OCI-LY3 (cell line): ENCODE results near the gene RHOT2.

Experiments used
- EZH2phosphoT487 ChIP-seq: fragments of 200-600 bp; shearing (Covaris generic); IDR thresholded peaks from 2 replicates; pipeline ENCODE4 v1.6.1; 2018; ENCODE audit warnings: antibody characterized with exemption, mixed run types, low read depth
- TF ChIP-seq, protein P1 (sequence below): fragments of 200-600, 300-600 bp; sonication (generic); IDR thresholded peaks from 2 replicates; pipeline ENCODE4 v1.5.1; 2014; ENCODE audit warnings: antibody characterized with exemption, low read length, low read depth

DNA sequence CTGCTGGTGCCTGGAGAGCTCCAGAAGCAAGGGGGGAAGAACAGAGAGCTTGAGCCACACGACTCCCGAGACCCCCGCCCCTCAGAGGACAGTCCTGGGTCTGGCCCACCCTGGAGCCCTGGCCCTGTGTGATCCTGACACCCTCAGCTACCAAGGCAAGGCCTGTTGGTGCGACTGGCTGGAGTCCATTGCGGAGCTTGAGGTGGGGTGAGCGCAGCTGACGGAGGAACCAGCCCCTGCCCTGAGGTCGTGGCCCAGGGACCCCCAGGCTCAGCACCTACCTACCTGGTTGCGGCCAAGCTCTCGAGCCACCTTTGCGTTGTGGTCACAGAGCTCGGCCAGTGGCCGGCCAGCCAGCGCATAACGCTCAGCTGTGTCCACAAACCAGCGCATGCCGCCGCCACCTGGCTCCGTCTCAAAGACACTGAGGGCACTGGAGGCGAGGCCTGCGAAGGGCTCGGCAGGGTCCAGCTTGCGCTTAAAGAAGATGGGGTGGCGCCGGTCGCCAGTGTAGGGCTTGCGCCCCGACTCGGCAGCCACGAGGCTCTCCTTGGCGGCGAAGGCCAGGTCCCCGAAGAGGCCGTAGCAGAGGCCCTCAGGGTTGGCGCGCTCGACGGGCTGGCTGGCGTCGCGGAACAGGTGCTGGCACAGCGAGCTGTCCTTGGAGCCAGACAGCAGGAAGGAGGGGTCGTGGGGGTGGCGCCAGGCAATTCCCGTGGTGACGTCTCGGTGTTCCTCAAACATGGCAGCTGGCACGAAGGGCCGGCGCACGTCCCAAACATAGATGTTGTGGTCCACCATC lies 18.7 kb downstream of the RHOT2 start:
- TF ChIP-seq, protein P1, sequence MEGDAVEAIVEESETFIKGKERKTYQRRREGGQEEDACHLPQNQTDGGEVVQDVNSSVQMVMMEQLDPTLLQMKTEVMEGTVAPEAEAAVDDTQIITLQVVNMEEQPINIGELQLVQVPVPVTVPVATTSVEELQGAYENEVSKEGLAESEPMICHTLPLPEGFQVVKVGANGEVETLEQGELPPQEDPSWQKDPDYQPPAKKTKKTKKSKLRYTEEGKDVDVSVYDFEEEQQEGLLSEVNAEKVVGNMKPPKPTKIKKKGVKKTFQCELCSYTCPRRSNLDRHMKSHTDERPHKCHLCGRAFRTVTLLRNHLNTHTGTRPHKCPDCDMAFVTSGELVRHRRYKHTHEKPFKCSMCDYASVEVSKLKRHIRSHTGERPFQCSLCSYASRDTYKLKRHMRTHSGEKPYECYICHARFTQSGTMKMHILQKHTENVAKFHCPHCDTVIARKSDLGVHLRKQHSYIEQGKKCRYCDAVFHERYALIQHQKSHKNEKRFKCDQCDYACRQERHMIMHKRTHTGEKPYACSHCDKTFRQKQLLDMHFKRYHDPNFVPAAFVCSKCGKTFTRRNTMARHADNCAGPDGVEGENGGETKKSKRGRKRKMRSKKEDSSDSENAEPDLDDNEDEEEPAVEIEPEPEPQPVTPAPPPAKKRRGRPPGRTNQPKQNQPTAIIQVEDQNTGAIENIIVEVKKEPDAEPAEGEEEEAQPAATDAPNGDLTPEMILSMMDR: no peak
- no peak for TF ChIP-seq EZH2phosphoT487
